IPS-18c (cell line): ENCODE results near the gene CHMP2A.

Source experiments
- H3K4me3 ChIP-seq: 2 replicates; pipeline ENCODE4 v1.7.0; 2013; ENCODE audit warnings: low read depth, mild to moderate bottlenecking, low read length, moderate library complexity; ENCODE audit not compliant: insufficient read depth
- H3K9me3 ChIP-seq: one replicate; pipeline ENCODE4 v1.6.1; 2013; ENCODE audit warnings: mild to moderate bottlenecking, low read length, moderate library complexity; ENCODE audit not compliant: control insufficient read depth, insufficient read depth

The CHMP2A gene

GRCh38 chr19:58559275-58560006 lies 4.5 kb upstream of the CHMP2A start:
- no peaks in the 10 kb centered on the region for H3K9me3 ChIP-seq
- H3K4me3 ChIP-seq: peak overlapping the region; percentile 95

- peak overlapping the region; percentile 97 for H3K4me3 ChIP-seq
These were observed 3.8 kb upstream of the CHMP2A start for GRCh38 chr19:58558623-58559274.

GRCh38 chr19:58558066-58558622 lies 3.2 kb upstream of the CHMP2A start, which contains the start of gene UBE2M:
Gene UBE2M, minus strand, starts transcription at chr19:58558611. Its CDS starts 230 bp downstream, at chr19:58558381.
- no peaks in the 10 kb centered on the region for H3K9me3 ChIP-seq
- peak within 1 kb of the TSS; percentile 97 for H3K4me3 ChIP-seq

More at GRCh38 chr19:58558623-58559274, 3.8 kb upstream of the CHMP2A start:
- H3K9me3 ChIP-seq: no peaks in the 10 kb centered on the region

- H3K4me3 ChIP-seq: peak overlapping the region; percentile 88
- no peaks in the 10 kb centered on the region for H3K9me3 ChIP-seq
These were observed 2.5 kb upstream of the CHMP2A start for GRCh38 chr19:58557221-58558065.

- no peaks in the 10 kb centered on the region for H3K9me3 ChIP-seq
- peak overlapping the region; percentile 88 for H3K4me3 ChIP-seq
These were observed 1.8 kb upstream of the CHMP2A start for GRCh38 chr19:58556622-58557220.

- no peak overlapping the region for H3K4me3 ChIP-seq
- H3K9me3 ChIP-seq: no peaks in the 10 kb centered on the region
These were observed 1.2 kb upstream of the CHMP2A start for GRCh38 chr19:58555920-58556621.

- Histone ChIP-seq H3K4me3 (peak overlapping the region; percentile 80), H3K9me3 (no peaks in the 10 kb centered on the region)
These were observed 522 bp upstream of the CHMP2A start for GRCh38 chr19:58555369-58555885.

- Histone ChIP-seq H3K4me3 (peak overlapping the region; percentile 80), H3K9me3 (no peaks in the 10 kb centered on the region)
These were observed 959 bp downstream of the CHMP2A start for GRCh38 chr19:58553799-58554493.

GRCh38 chr19:58552655-58553054 lies 2.2 kb downstream of the CHMP2A start:
- no peak overlapping the region for H3K4me3 ChIP-seq

GRCh38 chr19:58551577-58552471 lies 3.1 kb downstream of the CHMP2A start:
- Histone ChIP-seq H3K4me3 (no peak overlapping the region), H3K9me3 (no peaks in the 10 kb centered on the region)

More at GRCh38 chr19:58552655-58553054, 2.2 kb downstream of the CHMP2A start:
- H3K9me3 ChIP-seq: no peaks in the 10 kb centered on the region

GRCh38 chr19:58551123-58551497 lies 3.8 kb downstream of the CHMP2A start:
- no peaks in the 10 kb centered on the region for H3K9me3 ChIP-seq
- no peak overlapping the region for H3K4me3 ChIP-seq

GRCh38 chr19:58550362-58551122 lies 4.4 kb downstream of the CHMP2A start:
- Histone ChIP-seq H3K9me3 (no peaks in the 10 kb centered on the region), H3K4me3 (no peak overlapping the region)

- Histone ChIP-seq H3K9me3 (no peaks in the 10 kb centered on the region), H3K4me3 (no peak overlapping the region)
These were observed 5.1 kb downstream of the CHMP2A start for GRCh38 chr19:58549664-58550361.
